Uterus (tissue), 2 donors: ENCODE data around the gene DFFA.

Source experiments
- POLR2A ChIP-seq, 2 donors: fragments of 450-650 bp; IDR thresholded peaks; one replicate each; pipeline ENCODE4 v1.6.1; 2016; ENCODE audit warnings: antibody characterized with exemption in 2 of 2, mild to moderate bottlenecking in 1 of 2, moderate library complexity in 1 of 2
- TF ChIP-seq, protein P1 (sequence below), 4 experiments: fragments of 200-600 bp in 2 of 4; fragments of 450-650 bp in 2 of 4; sonication (generic) in 2 of 4; IDR thresholded peaks; one replicate each; pipeline ENCODE4 v1.5.1; 2016 to 2019; ENCODE audit warnings: antibody characterized with exemption in 4 of 4, mild to moderate bottlenecking in 2 of 4, moderate library complexity in 1 of 4

DNA sequence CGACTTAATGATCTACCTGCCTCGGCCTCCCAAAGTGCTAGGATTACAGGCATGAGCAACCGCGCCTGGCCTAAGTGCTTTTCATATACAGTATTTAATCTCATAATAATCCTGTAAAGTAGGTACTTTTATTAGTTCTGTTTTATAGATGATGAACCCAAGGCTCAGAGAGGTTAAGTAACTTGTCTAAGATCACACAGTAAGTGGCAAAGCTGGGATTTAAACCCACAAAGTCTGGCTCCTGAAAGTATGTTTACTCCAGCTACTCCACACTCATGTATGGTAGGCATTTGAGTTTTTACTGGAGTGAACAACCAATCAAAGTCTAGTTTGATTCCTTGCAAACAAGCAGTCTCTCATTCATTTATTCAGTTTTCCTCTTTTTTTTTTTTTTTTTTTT lies 2.3 kb downstream of the DFFA start:
- TF ChIP-seq, protein P1, sequence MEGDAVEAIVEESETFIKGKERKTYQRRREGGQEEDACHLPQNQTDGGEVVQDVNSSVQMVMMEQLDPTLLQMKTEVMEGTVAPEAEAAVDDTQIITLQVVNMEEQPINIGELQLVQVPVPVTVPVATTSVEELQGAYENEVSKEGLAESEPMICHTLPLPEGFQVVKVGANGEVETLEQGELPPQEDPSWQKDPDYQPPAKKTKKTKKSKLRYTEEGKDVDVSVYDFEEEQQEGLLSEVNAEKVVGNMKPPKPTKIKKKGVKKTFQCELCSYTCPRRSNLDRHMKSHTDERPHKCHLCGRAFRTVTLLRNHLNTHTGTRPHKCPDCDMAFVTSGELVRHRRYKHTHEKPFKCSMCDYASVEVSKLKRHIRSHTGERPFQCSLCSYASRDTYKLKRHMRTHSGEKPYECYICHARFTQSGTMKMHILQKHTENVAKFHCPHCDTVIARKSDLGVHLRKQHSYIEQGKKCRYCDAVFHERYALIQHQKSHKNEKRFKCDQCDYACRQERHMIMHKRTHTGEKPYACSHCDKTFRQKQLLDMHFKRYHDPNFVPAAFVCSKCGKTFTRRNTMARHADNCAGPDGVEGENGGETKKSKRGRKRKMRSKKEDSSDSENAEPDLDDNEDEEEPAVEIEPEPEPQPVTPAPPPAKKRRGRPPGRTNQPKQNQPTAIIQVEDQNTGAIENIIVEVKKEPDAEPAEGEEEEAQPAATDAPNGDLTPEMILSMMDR (IDR thresholded peaks at IDR 0.05), result no peak
- no peak for TF ChIP-seq POLR2A (IDR thresholded peaks at IDR 0.05)
